ENCODE results near the gene TEX12. TPM values are rescaled to one million over a fixed set of nuclear protein-coding genes. Genes with fewer than 3 reads are reported as not detected.

The TEX12 gene
- total and polyA plus RNA-seq, 2 of the 8 experiments (the other 6 are each of a cell fraction or from before 2014, with no cell fraction given): not detected

DNA sequence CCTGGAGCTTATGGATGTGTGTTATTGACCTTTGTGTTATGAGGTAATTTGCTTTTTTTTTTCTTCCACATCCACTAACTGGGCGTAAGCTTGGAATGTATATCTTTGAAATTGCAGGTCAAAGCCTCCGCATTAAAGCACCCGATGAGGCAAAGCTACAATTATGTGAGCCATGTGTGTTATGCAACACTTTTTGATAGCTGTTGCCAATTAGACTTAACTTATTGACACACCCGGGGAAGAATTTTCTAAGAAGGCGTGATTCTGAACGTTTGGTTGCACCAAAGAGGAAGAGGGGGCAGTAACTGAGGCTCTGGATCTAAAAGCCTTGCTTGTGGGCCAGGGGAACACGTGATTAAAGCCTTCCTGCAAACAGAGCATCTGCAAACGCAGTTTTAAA, 610 bp upstream of the TEX12 start (continued):
- TF ChIP-seq, protein P1, sequence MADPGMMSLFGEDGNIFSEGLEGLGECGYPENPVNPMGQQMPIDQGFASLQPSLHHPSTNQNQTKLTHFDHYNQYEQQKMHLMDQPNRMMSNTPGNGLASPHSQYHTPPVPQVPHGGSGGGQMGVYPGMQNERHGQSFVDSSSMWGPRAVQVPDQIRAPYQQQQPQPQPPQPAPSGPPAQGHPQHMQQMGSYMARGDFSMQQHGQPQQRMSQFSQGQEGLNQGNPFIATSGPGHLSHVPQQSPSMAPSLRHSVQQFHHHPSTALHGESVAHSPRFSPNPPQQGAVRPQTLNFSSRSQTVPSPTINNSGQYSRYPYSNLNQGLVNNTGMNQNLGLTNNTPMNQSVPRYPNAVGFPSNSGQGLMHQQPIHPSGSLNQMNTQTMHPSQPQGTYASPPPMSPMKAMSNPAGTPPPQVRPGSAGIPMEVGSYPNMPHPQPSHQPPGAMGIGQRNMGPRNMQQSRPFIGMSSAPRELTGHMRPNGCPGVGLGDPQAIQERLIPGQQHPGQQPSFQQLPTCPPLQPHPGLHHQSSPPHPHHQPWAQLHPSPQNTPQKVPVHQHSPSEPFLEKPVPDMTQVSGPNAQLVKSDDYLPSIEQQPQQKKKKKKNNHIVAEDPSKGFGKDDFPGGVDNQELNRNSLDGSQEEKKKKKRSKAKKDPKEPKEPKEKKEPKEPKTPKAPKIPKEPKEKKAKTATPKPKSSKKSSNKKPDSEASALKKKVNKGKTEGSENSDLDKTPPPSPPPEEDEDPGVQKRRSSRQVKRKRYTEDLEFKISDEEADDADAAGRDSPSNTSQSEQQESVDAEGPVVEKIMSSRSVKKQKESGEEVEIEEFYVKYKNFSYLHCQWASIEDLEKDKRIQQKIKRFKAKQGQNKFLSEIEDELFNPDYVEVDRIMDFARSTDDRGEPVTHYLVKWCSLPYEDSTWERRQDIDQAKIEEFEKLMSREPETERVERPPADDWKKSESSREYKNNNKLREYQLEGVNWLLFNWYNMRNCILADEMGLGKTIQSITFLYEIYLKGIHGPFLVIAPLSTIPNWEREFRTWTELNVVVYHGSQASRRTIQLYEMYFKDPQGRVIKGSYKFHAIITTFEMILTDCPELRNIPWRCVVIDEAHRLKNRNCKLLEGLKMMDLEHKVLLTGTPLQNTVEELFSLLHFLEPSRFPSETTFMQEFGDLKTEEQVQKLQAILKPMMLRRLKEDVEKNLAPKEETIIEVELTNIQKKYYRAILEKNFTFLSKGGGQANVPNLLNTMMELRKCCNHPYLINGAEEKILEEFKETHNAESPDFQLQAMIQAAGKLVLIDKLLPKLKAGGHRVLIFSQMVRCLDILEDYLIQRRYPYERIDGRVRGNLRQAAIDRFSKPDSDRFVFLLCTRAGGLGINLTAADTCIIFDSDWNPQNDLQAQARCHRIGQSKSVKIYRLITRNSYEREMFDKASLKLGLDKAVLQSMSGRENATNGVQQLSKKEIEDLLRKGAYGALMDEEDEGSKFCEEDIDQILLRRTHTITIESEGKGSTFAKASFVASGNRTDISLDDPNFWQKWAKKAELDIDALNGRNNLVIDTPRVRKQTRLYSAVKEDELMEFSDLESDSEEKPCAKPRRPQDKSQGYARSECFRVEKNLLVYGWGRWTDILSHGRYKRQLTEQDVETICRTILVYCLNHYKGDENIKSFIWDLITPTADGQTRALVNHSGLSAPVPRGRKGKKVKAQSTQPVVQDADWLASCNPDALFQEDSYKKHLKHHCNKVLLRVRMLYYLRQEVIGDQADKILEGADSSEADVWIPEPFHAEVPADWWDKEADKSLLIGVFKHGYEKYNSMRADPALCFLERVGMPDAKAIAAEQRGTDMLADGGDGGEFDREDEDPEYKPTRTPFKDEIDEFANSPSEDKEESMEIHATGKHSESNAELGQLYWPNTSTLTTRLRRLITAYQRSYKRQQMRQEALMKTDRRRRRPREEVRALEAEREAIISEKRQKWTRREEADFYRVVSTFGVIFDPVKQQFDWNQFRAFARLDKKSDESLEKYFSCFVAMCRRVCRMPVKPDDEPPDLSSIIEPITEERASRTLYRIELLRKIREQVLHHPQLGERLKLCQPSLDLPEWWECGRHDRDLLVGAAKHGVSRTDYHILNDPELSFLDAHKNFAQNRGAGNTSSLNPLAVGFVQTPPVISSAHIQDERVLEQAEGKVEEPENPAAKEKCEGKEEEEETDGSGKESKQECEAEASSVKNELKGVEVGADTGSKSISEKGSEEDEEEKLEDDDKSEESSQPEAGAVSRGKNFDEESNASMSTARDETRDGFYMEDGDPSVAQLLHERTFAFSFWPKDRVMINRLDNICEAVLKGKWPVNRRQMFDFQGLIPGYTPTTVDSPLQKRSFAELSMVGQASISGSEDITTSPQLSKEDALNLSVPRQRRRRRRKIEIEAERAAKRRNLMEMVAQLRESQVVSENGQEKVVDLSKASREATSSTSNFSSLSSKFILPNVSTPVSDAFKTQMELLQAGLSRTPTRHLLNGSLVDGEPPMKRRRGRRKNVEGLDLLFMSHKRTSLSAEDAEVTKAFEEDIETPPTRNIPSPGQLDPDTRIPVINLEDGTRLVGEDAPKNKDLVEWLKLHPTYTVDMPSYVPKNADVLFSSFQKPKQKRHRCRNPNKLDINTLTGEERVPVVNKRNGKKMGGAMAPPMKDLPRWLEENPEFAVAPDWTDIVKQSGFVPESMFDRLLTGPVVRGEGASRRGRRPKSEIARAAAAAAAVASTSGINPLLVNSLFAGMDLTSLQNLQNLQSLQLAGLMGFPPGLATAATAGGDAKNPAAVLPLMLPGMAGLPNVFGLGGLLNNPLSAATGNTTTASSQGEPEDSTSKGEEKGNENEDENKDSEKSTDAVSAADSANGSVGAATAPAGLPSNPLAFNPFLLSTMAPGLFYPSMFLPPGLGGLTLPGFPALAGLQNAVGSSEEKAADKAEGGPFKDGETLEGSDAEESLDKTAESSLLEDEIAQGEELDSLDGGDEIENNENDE (IDR thresholded peaks at IDR 0.05; ENCODE audit: insufficient replicate concordance, low read length): no peak
- TF ChIP-seq TAF7 (optimal IDR thresholded peaks at IDR 0.05; ENCODE audit: borderline replicate concordance, low read depth, low read length) (no peak), HDAC2 (IDR thresholded peaks at IDR 0.05; ENCODE audit: borderline replicate concordance in 1 of 2, low read depth in 2 of 2, low read length in 2 of 2) (no peak), KDM5A (IDR thresholded peaks at IDR 0.05; ENCODE audit: low read length) (no peak), EZH2 (IDR thresholded peaks at IDR 0.05; ENCODE audit: low read depth, low read length, severe bottlenecking) (no peak), HDAC6 (IDR thresholded peaks at IDR 0.05; ENCODE audit: low read depth, low read length) (no peak), CHD2 (IDR thresholded peaks at IDR 0.05; ENCODE audit: low read length) (no peak), POLR2A (IDR thresholded peaks at IDR 0.05; ENCODE audit: control extremely low read depth in 1 of 2, low read depth in 2 of 2, low read length in 2 of 2) (no peak)
- TF ChIP-seq, protein P2, sequence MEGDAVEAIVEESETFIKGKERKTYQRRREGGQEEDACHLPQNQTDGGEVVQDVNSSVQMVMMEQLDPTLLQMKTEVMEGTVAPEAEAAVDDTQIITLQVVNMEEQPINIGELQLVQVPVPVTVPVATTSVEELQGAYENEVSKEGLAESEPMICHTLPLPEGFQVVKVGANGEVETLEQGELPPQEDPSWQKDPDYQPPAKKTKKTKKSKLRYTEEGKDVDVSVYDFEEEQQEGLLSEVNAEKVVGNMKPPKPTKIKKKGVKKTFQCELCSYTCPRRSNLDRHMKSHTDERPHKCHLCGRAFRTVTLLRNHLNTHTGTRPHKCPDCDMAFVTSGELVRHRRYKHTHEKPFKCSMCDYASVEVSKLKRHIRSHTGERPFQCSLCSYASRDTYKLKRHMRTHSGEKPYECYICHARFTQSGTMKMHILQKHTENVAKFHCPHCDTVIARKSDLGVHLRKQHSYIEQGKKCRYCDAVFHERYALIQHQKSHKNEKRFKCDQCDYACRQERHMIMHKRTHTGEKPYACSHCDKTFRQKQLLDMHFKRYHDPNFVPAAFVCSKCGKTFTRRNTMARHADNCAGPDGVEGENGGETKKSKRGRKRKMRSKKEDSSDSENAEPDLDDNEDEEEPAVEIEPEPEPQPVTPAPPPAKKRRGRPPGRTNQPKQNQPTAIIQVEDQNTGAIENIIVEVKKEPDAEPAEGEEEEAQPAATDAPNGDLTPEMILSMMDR (IDR thresholded peaks at IDR 0.05; ENCODE audit: control extremely low read depth in 1 of 3, insufficient read depth in 1 of 3, low read depth in 1 of 3, low read length in 3 of 3): no peak
